ENCODE measurements around the gene BCAR3. TPM values are rescaled to one million over a fixed set of nuclear protein-coding genes. Genes with fewer than 3 reads are reported as not detected.

The BCAR3 gene
- total RNA-seq, 6 donors from 2014 or later: 26.3 to 48.8 (median 31.9) TPM

- ATAC-seq (ENCODE audit: low FRiP score in 2 of 2): peak in 1 of 2 donors; percentile 60
- H3K27me3 ChIP-seq: no peaks in the 10 kb centered on the region
- WGBS, 2 donors: 57 to 71% methylated on average over 1 of the region's 1 CpG
Measured at GRCh38 chr1:93670141-93670540, 11.5 kb downstream of the BCAR3 start.

DNA sequence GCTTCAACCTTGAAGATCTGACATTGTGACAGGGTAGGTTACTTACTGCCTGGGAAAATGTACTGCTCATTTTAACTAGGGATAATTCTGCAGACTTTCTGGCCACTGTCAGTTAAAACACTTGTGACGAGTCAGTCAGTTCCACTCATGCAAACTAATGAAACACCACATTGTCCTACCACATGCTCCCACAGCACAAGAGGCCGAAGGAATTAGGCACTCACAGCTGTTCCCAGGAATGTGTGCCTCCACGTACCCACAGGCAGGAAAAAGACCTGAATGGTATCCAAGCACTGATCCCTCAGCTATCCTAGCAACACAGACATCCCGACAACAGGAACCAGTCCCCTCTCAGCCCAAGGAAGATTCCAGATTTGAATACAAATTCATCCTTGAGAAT lies 12.3 kb downstream of the BCAR3 start:
- 53 to 68% methylated on average over 4 of the region's 4 CpGs for WGBS, 2 donors
- DNase-seq (no peak), ATAC-seq (ENCODE audit: low FRiP score in 2 of 2) (no peak)
- TF ChIP-seq EP300 (IDR thresholded peaks at IDR 0.05) (no peak), POLR2AphosphoS5 (IDR thresholded peaks at IDR 0.05) (no peak), POLR2A (IDR thresholded peaks at IDR 0.05) (no peak)
- TF ChIP-seq, protein P1, sequence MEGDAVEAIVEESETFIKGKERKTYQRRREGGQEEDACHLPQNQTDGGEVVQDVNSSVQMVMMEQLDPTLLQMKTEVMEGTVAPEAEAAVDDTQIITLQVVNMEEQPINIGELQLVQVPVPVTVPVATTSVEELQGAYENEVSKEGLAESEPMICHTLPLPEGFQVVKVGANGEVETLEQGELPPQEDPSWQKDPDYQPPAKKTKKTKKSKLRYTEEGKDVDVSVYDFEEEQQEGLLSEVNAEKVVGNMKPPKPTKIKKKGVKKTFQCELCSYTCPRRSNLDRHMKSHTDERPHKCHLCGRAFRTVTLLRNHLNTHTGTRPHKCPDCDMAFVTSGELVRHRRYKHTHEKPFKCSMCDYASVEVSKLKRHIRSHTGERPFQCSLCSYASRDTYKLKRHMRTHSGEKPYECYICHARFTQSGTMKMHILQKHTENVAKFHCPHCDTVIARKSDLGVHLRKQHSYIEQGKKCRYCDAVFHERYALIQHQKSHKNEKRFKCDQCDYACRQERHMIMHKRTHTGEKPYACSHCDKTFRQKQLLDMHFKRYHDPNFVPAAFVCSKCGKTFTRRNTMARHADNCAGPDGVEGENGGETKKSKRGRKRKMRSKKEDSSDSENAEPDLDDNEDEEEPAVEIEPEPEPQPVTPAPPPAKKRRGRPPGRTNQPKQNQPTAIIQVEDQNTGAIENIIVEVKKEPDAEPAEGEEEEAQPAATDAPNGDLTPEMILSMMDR (IDR thresholded peaks at IDR 0.05): no peak
- H3K4me3 ChIP-seq: no peak overlapping the region
- H3K9me3 ChIP-seq: no peaks in the 10 kb centered on the region
- H3K4me1 ChIP-seq: peaks cover 68 to 89% (median 71%) of the 10 kb centered on the region in 4 donors
- H3K36me3 ChIP-seq: peaks cover 0 to 29% (median 2%) of the 10 kb centered on the region in 4 donors
- H3K27me3 ChIP-seq: no peaks in the 10 kb centered on the region
- peak overlapping the region in 2 of 4 donors; percentile 24 to 31 for H3K27ac ChIP-seq

More at GRCh38 chr1:93670141-93670540, 11.5 kb downstream of the BCAR3 start:
- peaks cover 68 to 89% (median 73%) of the 10 kb centered on the region in 4 donors for H3K4me1 ChIP-seq
- H3K4me3 ChIP-seq: no peak overlapping the region
- DNase-seq: peak in 1 of 2 donors; percentile 52
- H3K36me3 ChIP-seq: peaks cover 0 to 33% (median 2%) of the 10 kb centered on the region in 4 donors
- peak in 1 of 2 donors; percentile 21 for TF ChIP-seq POLR2AphosphoS5 (IDR thresholded peaks at IDR 0.05)
- TF ChIP-seq EP300 (IDR thresholded peaks at IDR 0.05): no peak
- TF ChIP-seq, protein P1 (IDR thresholded peaks at IDR 0.05): no peak
- no peak for TF ChIP-seq POLR2A (IDR thresholded peaks at IDR 0.05)
- peak overlapping the region in 2 of 4 donors; percentile 27 to 31 for H3K27ac ChIP-seq
- H3K9me3 ChIP-seq: no peaks in the 10 kb centered on the region

GRCh38 chr1:93668951-93669350 lies 12.7 kb downstream of the BCAR3 start:
- WGBS, 2 donors: 89 to 96% methylated on average over 5 of the region's 5 CpGs
- no peak for TF ChIP-seq POLR2AphosphoS5 (IDR thresholded peaks at IDR 0.05)
- Histone ChIP-seq H3K4me1 (peaks cover 67 to 89% (median 69%) of the 10 kb centered on the region in 4 donors), H3K27me3 (no peaks in the 10 kb centered on the region), H3K9me3 (no peaks in the 10 kb centered on the region), H3K4me3 (no peak overlapping the region), H3K36me3 (peaks cover 0 to 25% (median 0%) of the 10 kb centered on the region in 4 donors), H3K27ac (peak overlapping the region in 1 of 4 donors; percentile 24)
- DNase-seq: no peak
- ATAC-seq (ENCODE audit: low FRiP score in 2 of 2): no peak

- peaks cover 62 to 88% (median 66%) of the 10 kb centered on the region in 4 donors for H3K4me1 ChIP-seq
- H3K4me3 ChIP-seq: no peak overlapping the region
- DNase-seq (no peak), ATAC-seq (ENCODE audit: low FRiP score in 2 of 2) (no peak)
- H3K27ac ChIP-seq: no peak overlapping the region
- WGBS, 2 donors: 86 to 94% methylated on average over 5 of the region's 5 CpGs
- H3K27me3 ChIP-seq: no peaks in the 10 kb centered on the region
- TF ChIP-seq POLR2AphosphoS5 (IDR thresholded peaks at IDR 0.05) (no peak), EP300 (IDR thresholded peaks at IDR 0.05) (no peak), POLR2A (IDR thresholded peaks at IDR 0.05) (no peak)
- TF ChIP-seq, protein P1 (IDR thresholded peaks at IDR 0.05): no peak
- peaks cover 0 to 23% (median 0%) of the 10 kb centered on the region in 4 donors for H3K36me3 ChIP-seq
- H3K9me3 ChIP-seq: no peaks in the 10 kb centered on the region
Measured at GRCh38 chr1:93668121-93668520, 13.5 kb downstream of the BCAR3 start.

GRCh38 chr1:93667642-93668041 lies 14.0 kb downstream of the BCAR3 start:
- Histone ChIP-seq H3K27me3 (no peaks in the 10 kb centered on the region), H3K27ac (no peak overlapping the region), H3K9me3 (no peaks in the 10 kb centered on the region), H3K4me1 (peaks cover 62 to 84% (median 66%) of the 10 kb centered on the region in 4 donors), H3K4me3 (no peak overlapping the region), H3K36me3 (peaks cover 0 to 23% (median 0%) of the 10 kb centered on the region in 4 donors)
- DNase-seq (no peak), ATAC-seq (ENCODE audit: low FRiP score in 2 of 2) (no peak)
- 88 to 98% methylated on average over 4 of the region's 4 CpGs for WGBS, 2 donors
- TF ChIP-seq EP300 (IDR thresholded peaks at IDR 0.05) (no peak), POLR2A (IDR thresholded peaks at IDR 0.05) (no peak), POLR2AphosphoS5 (IDR thresholded peaks at IDR 0.05) (no peak)
- TF ChIP-seq, protein P1 (IDR thresholded peaks at IDR 0.05): no peak
